NCI-H82 (cell line): ENCODE measurements around the gene FBXO8.

Experiments used
- DNase-seq: peaks from one replicate; lab custom pipeline; 2025; lab: John Stamatoyannopoulos, UW

The FBXO8 gene

GRCh38 chr4:174244441-174244840 is 39.0 kb downstream of the FBXO8 start:
- no peak for DNase-seq

- DNase-seq = no peak
These were observed 42.3 kb downstream of the FBXO8 start for GRCh38 chr4:174241162-174241561.

GRCh38 chr4:174236359-174236758 is 47.1 kb downstream of the FBXO8 start:
- no peak for DNase-seq

- no peak for DNase-seq
These were observed 52.8 kb downstream of the FBXO8 start for GRCh38 chr4:174230680-174231079.

GRCh38 chr4:174230148-174230547 is 53.3 kb downstream of the FBXO8 start:
- no peak for DNase-seq

- DNase-seq = peak; percentile 26
These were observed 54.5 kb downstream of the FBXO8 start for GRCh38 chr4:174228988-174229387.

- DNase-seq = peak; percentile 4
These were observed 58.0 kb downstream of the FBXO8 start for GRCh38 chr4:174225349-174226049.

GRCh38 chr4:174224550-174224949 is 58.9 kb downstream of the FBXO8 start:
- no peak for DNase-seq

- DNase-seq = peak; percentile 40
These were observed 61.1 kb downstream of the FBXO8 start for GRCh38 chr4:174222266-174222872.

- no peak for DNase-seq
These were observed 65.2 kb downstream of the FBXO8 start for GRCh38 chr4:174218127-174218790.

- DNase-seq = peak; percentile 45
These were observed 66.0 kb downstream of the FBXO8 start for GRCh38 chr4:174217273-174218126.

- DNase-seq = no peak
These were observed 66.6 kb downstream of the FBXO8 start for GRCh38 chr4:174216799-174217272.

GRCh38 chr4:174215961-174216680 is 67.3 kb downstream of the FBXO8 start:
- DNase-seq = no peak

GRCh38 chr4:174215057-174215456 is 68.4 kb downstream of the FBXO8 start:
- DNase-seq = no peak

- DNase-seq = peak; percentile 63
These were observed 69.2 kb downstream of the FBXO8 start for GRCh38 chr4:174214101-174214878.

- DNase-seq = no peak
These were observed 69.8 kb downstream of the FBXO8 start for GRCh38 chr4:174213731-174214100.

- no peak for DNase-seq
These were observed 71.4 kb downstream of the FBXO8 start for GRCh38 chr4:174212061-174212460.

GRCh38 chr4:174211622-174212044 is 71.8 kb downstream of the FBXO8 start:
- no peak for DNase-seq

- no peak for DNase-seq
These were observed 72.4 kb downstream of the FBXO8 start for GRCh38 chr4:174210952-174211490.

GRCh38 chr4:174210354-174210753 is 73.1 kb downstream of the FBXO8 start:
- DNase-seq = peak; percentile 13
